ENCODE measurements around the gene VAV2.

The VAV2 gene

GRCh38 chr9:133918111-133918813, 73.9 kb downstream of the VAV2 start (continued):
- no peak for TF ChIP-seq TSHZ2 (CRISPR knock-in tag; IDR thresholded peaks at IDR 0.05)

GRCh38 chr9:133917375-133917774, 74.7 kb downstream of the VAV2 start:
- TF ChIP-seq ZC3H10 (CRISPR knock-in tag; IDR thresholded peaks at IDR 0.05), result no peak
- no peak for TF ChIP-seq CREB5 (CRISPR knock-in tag; IDR thresholded peaks at IDR 0.05; ENCODE audit: low read depth)
- no peak for TF ChIP-seq ZFP3 (CRISPR knock-in tag; IDR thresholded peaks at IDR 0.05)
- TF ChIP-seq RARB (CRISPR knock-in tag; IDR thresholded peaks at IDR 0.05), result no peak
- no peak for TF ChIP-seq SNAI2 (CRISPR knock-in tag; IDR thresholded peaks at IDR 0.05)
- TF ChIP-seq CSDC2 (CRISPR knock-in tag; IDR thresholded peaks at IDR 0.05), result no peak
- no peak for TF ChIP-seq ZNF8 (CRISPR knock-in tag; IDR thresholded peaks at IDR 0.05)
- TF ChIP-seq TOX (CRISPR knock-in tag; IDR thresholded peaks at IDR 0.05; ENCODE audit: borderline replicate concordance), result no peak
- TF ChIP-seq, protein P1, sequence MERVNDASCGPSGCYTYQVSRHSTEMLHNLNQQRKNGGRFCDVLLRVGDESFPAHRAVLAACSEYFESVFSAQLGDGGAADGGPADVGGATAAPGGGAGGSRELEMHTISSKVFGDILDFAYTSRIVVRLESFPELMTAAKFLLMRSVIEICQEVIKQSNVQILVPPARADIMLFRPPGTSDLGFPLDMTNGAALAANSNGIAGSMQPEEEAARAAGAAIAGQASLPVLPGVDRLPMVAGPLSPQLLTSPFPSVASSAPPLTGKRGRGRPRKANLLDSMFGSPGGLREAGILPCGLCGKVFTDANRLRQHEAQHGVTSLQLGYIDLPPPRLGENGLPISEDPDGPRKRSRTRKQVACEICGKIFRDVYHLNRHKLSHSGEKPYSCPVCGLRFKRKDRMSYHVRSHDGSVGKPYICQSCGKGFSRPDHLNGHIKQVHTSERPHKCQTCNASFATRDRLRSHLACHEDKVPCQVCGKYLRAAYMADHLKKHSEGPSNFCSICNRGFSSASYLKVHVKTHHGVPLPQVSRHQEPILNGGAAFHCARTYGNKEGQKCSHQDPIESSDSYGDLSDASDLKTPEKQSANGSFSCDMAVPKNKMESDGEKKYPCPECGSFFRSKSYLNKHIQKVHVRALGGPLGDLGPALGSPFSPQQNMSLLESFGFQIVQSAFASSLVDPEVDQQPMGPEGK (CRISPR knock-in tag; IDR thresholded peaks at IDR 0.05; ENCODE audit: borderline replicate concordance), result no peak
- no peak for TF ChIP-seq CSRNP3 (CRISPR knock-in tag; IDR thresholded peaks at IDR 0.05)
- TF ChIP-seq PPARA (CRISPR knock-in tag; IDR thresholded peaks at IDR 0.05; ENCODE audit: borderline replicate concordance), result no peak
- no peak for TF ChIP-seq ESRRG (CRISPR knock-in tag; IDR thresholded peaks at IDR 0.05)
- no peak for TF ChIP-seq GLIS3 (CRISPR knock-in tag; IDR thresholded peaks at IDR 0.05)
- no peak for TF ChIP-seq OSR1 (CRISPR knock-in tag; IDR thresholded peaks at IDR 0.05)
- no peak for TF ChIP-seq BACH2 (CRISPR knock-in tag; IDR thresholded peaks at IDR 0.05; ENCODE audit: borderline replicate concordance)
- ATAC-seq, result no peak

- TF ChIP-seq ZNF8 (CRISPR knock-in tag; IDR thresholded peaks at IDR 0.05), result no peak
- no peak for TF ChIP-seq POU6F1 (CRISPR knock-in tag; IDR thresholded peaks at IDR 0.05; ENCODE audit: borderline replicate concordance, low read depth)
- no peak for TF ChIP-seq TOX (CRISPR knock-in tag; IDR thresholded peaks at IDR 0.05; ENCODE audit: borderline replicate concordance)
- TF ChIP-seq ZNF70 (CRISPR knock-in tag; IDR thresholded peaks at IDR 0.05), result no peak
- no peak for TF ChIP-seq ZFP30 (CRISPR knock-in tag; IDR thresholded peaks at IDR 0.05)
- no peak for TF ChIP-seq ISL1 (CRISPR knock-in tag; IDR thresholded peaks at IDR 0.05)
- no peak for TF ChIP-seq GLIS3 (CRISPR knock-in tag; IDR thresholded peaks at IDR 0.05)
- no peak for TF ChIP-seq ZFP3 (CRISPR knock-in tag; IDR thresholded peaks at IDR 0.05)
- no peak for TF ChIP-seq CSDC2 (CRISPR knock-in tag; IDR thresholded peaks at IDR 0.05)
- TF ChIP-seq ZNF565 (CRISPR knock-in tag; conservative IDR thresholded peaks at IDR 0.05; ENCODE audit: low read depth), result no peak
- no peak for TF ChIP-seq ARNTL (CRISPR knock-in tag; IDR thresholded peaks at IDR 0.05; ENCODE audit: borderline replicate concordance, low read depth)
- no peak for TF ChIP-seq TSHZ2 (CRISPR knock-in tag; IDR thresholded peaks at IDR 0.05)
- no peak for TF ChIP-seq SNAI2 (CRISPR knock-in tag; IDR thresholded peaks at IDR 0.05)
- no peak for TF ChIP-seq ZC3H10 (CRISPR knock-in tag; IDR thresholded peaks at IDR 0.05)
- TF ChIP-seq CREB5 (CRISPR knock-in tag; IDR thresholded peaks at IDR 0.05; ENCODE audit: low read depth), result no peak
- TF ChIP-seq PPARA (CRISPR knock-in tag; IDR thresholded peaks at IDR 0.05; ENCODE audit: borderline replicate concordance), result no peak
- TF ChIP-seq RARB (CRISPR knock-in tag; IDR thresholded peaks at IDR 0.05), result no peak
- no peak for ATAC-seq
Observed at GRCh38 chr9:133916159-133916541, 76.0 kb downstream of the VAV2 start.
